AG04450 (cell line): ENCODE data around the gene SLC6A2. TPM values are rescaled to one million over a fixed set of nuclear protein-coding genes. Genes with fewer than 3 reads are reported as not detected.

Experiments
- CTCF ChIA-PET: fragments of 300-600, 350-600 bp; formaldehyde crosslinking; extraction: SDS; loops from one replicate; lab custom pipeline; 2022; ENCODE audit warnings: antibody characterized with exemption, inconsistent platforms; lab: Charles Lee
- POLR2A ChIA-PET: fragments of 350-600 bp; formaldehyde crosslinking; extraction: SDS; loops from one replicate; lab custom pipeline; 2021; ENCODE audit warnings: antibody characterized with exemption, inconsistent platforms; lab: Yijun Ruan, JAX
- DNase-seq: peaks from one replicate; pipeline ENCODE4 v3.0.0-alpha.2; 2011; ENCODE audit warnings: low read depth, low spot score
- H3K27ac ChIP-seq: one replicate; pipeline ENCODE4 v1.5.1; 2012; ENCODE audit warnings: low read depth, low read length, control low read depth
- H3K27me3 ChIP-seq: one replicate; pipeline ENCODE4 v1.6.0; 2012; ENCODE audit warnings: low read length; ENCODE audit not compliant: control insufficient read depth, insufficient read depth
- H3K4me3 ChIP-seq: 2 replicates; pipeline ENCODE4 v1.5.1; 2011; ENCODE audit warnings: mild to moderate bottlenecking, low read depth, low read length, control low read depth
- H3K9me3 ChIP-seq: 2 replicates; pipeline ENCODE4 v1.5.1; 2012; ENCODE audit warnings: low read length; ENCODE audit not compliant: control insufficient read depth, insufficient read depth
- CTCF ChIP-seq: IDR thresholded peaks from 2 replicates; pipeline ENCODE4 v1.5.1; 2011; ENCODE audit warnings: low read depth, low read length, control low read depth, inconsistent platforms
- polyA plus RNA-seq: library from polyadenylated mRNA; depleted of rRNA; stranded (reverse); fragments of >200 nt; gene quantifications from 2 replicates; pipeline ENCODE4 v1.2.3, GENCODE V29; 2011

SLC6A2 gene
- polyA plus RNA-seq, 1 experiment: not detected

- no peak overlapping the region for H3K4me3 ChIP-seq
- H3K9me3 ChIP-seq: no peaks in the 10 kb centered on the region
- CTCF ChIA-PET: interaction anchor here (0.6 to 21.3 kb wide), 11 partner anchors 9 to 607 kb away, joined by 3 to 542 read pairs (median 3); no protein-coding TSS in a partner anchor
- peak; percentile 67 for TF ChIP-seq CTCF
- POLR2A ChIA-PET: no interaction called here
- no peaks in the 10 kb centered on the region for H3K27me3 ChIP-seq
- DNase-seq: peak; percentile 7
- no peak overlapping the region for H3K27ac ChIP-seq
Observed at GRCh38 chr16:55711959-55712876, 56.4 kb downstream of the SLC6A2 start.

- POLR2A ChIA-PET: no interaction called here
- Histone ChIP-seq H3K27me3 (no peaks in the 10 kb centered on the region), H3K27ac (no peak overlapping the region), H3K9me3 (no peaks in the 10 kb centered on the region), H3K4me3 (no peak overlapping the region)
- DNase-seq: no peak
- no peak for TF ChIP-seq CTCF
- CTCF ChIA-PET: interaction anchor here (0.6 to 21.3 kb wide), 9 partner anchors 11 to 256 kb away, joined by 3 to 542 read pairs (median 3); no protein-coding TSS in a partner anchor
Observed at GRCh38 chr16:55713103-55713502, 57.3 kb downstream of the SLC6A2 start.

GRCh38 chr16:55717326-55717725, 61.5 kb downstream of the SLC6A2 start:
- no peaks in the 10 kb centered on the region for H3K27me3 ChIP-seq
- ChIA-PET POLR2A (no interaction called here), CTCF (interaction anchor here (2.2 kb wide), 1 partner anchor 252 kb away, joined by 12 read pairs; no protein-coding TSS in a partner anchor)
- H3K9me3 ChIP-seq: no peaks in the 10 kb centered on the region
- no peak for DNase-seq
- no peak for TF ChIP-seq CTCF
- H3K27ac ChIP-seq: no peak overlapping the region
- no peak overlapping the region for H3K4me3 ChIP-seq

GRCh38 chr16:55725055-55725777, 69.4 kb downstream of the SLC6A2 start:
- DNase-seq: no peak
- CTCF ChIA-PET: no interaction called here
- POLR2A ChIA-PET: no interaction called here
- no peak overlapping the region for H3K27ac ChIP-seq
- no peaks in the 10 kb centered on the region for H3K27me3 ChIP-seq
- no peak for TF ChIP-seq CTCF
- no peak overlapping the region for H3K4me3 ChIP-seq
- no peaks in the 10 kb centered on the region for H3K9me3 ChIP-seq
